Type B pancreatic cell (in vitro differentiated cells): Measurements from ENCODE around the gene KNDC1. TPM values are rescaled to one million over a fixed set of nuclear protein-coding genes. Genes with fewer than 3 reads are reported as not detected.

ENCODE experiments used
- DNase-seq: peaks from one replicate; pipeline ENCODE4 v3.0.0; 2021; ENCODE audit warnings: mixed read lengths; ENCODE audit not compliant: unreplicated experiment; ENCODE audit errors: extremely low spot score
- H3K27ac Mint-ChIP-seq: 2 replicates; pipeline ENCODE4 v1.8.0; 2021; ENCODE audit warnings: mild to moderate bottlenecking, mixed read lengths
- H3K27me3 Mint-ChIP-seq: 2 replicates; pipeline ENCODE4 v1.8.0; 2021; ENCODE audit warnings: mixed read lengths
- H3K36me3 Mint-ChIP-seq: 2 replicates; pipeline ENCODE4 v1.8.0; 2021; ENCODE audit warnings: mixed read lengths
- H3K4me1 Mint-ChIP-seq: one replicate; pipeline ENCODE4 v1.8.0; 2021; ENCODE audit warnings: mixed read lengths; ENCODE audit not compliant: unreplicated experiment
- H3K4me3 Mint-ChIP-seq: 2 replicates; pipeline ENCODE4 v1.8.0; 2021; ENCODE audit warnings: mild to moderate bottlenecking, mixed read lengths
- H3K9me3 Mint-ChIP-seq: 2 replicates; pipeline ENCODE4 v1.8.0; 2021; ENCODE audit warnings: mixed read lengths
- CTCF ChIP-seq: fragments of 200-600 bp; sonication (generic); conservative IDR thresholded peaks from 2 replicates; pipeline ENCODE4 v1.5.0; 2021; ENCODE audit warnings: antibody characterized with exemption, mild to moderate bottlenecking
- total RNA-seq: library from RNA; stranded (reverse); gene quantifications from 2 replicates; pipeline ENCODE4 v1.2.1, GENCODE V29; 2021; ENCODE audit warnings: low replicate concordance

Gene KNDC1
- total RNA-seq, 1 donor from 2014 or later = 6.4 TPM

GRCh38 chr10:133114251-133114650 lies 45.8 kb upstream of the KNDC1 start:
- Mint-ChIP-seq H3K4me1 (peaks cover 3% of the 10 kb centered on the region), H3K9me3 (no peaks in the 10 kb centered on the region), H3K27ac (no peak overlapping the region), H3K27me3 (peaks cover 16% of the 10 kb centered on the region), H3K36me3 (peaks cover 4% of the 10 kb centered on the region), H3K4me3 (no peak overlapping the region)
- TF ChIP-seq CTCF = no peak
- no peak for DNase-seq

- H3K9me3 Mint-ChIP-seq = no peaks in the 10 kb centered on the region
These were observed 45.1 kb upstream of the KNDC1 start for GRCh38 chr10:133114726-133115452.

GRCh38 chr10:133115453-133115842 lies 44.6 kb upstream of the KNDC1 start:
- H3K4me1 Mint-ChIP-seq = peaks cover under 1% of the 10 kb centered on the region
- peaks cover 7% of the 10 kb centered on the region for H3K27me3 Mint-ChIP-seq
- H3K9me3 Mint-ChIP-seq = no peaks in the 10 kb centered on the region
- no peak overlapping the region for H3K4me3 Mint-ChIP-seq
- no peak overlapping the region for H3K27ac Mint-ChIP-seq
- no peaks in the 10 kb centered on the region for H3K36me3 Mint-ChIP-seq
- no peak for TF ChIP-seq CTCF
- DNase-seq = no peak

More at GRCh38 chr10:133114726-133115452, 45.1 kb upstream of the KNDC1 start:
- DNase-seq = no peak
- no peaks in the 10 kb centered on the region for H3K36me3 Mint-ChIP-seq
- peaks cover 3% of the 10 kb centered on the region for H3K4me1 Mint-ChIP-seq
- no peak for TF ChIP-seq CTCF
- no peak overlapping the region for H3K4me3 Mint-ChIP-seq
- no peak overlapping the region for H3K27ac Mint-ChIP-seq
- peaks cover 10% of the 10 kb centered on the region for H3K27me3 Mint-ChIP-seq

GRCh38 chr10:133115976-133116375 lies 44.0 kb upstream of the KNDC1 start:
- H3K4me1 Mint-ChIP-seq = no peaks in the 10 kb centered on the region
- TF ChIP-seq CTCF = no peak
- H3K27me3 Mint-ChIP-seq = peaks cover 4% of the 10 kb centered on the region
- no peak for DNase-seq
- H3K9me3 Mint-ChIP-seq = no peaks in the 10 kb centered on the region
- no peak overlapping the region for H3K27ac Mint-ChIP-seq
- no peak overlapping the region for H3K4me3 Mint-ChIP-seq
- no peaks in the 10 kb centered on the region for H3K36me3 Mint-ChIP-seq

GRCh38 chr10:133116455-133116854 lies 43.6 kb upstream of the KNDC1 start:
- Mint-ChIP-seq H3K27me3 (peaks cover 4% of the 10 kb centered on the region), H3K36me3 (no peaks in the 10 kb centered on the region), H3K9me3 (no peaks in the 10 kb centered on the region), H3K4me3 (no peak overlapping the region), H3K4me1 (no peaks in the 10 kb centered on the region), H3K27ac (no peak overlapping the region)
- no peak for TF ChIP-seq CTCF
- no peak for DNase-seq
